GM18861 (cell line): ENCODE data around the gene TMEM223.
"Not testable (repeated sequence)": the region's sequence is repeated elsewhere in the genome, so short reads cannot be mapped to it uniquely, and the experiment has no call there.

Source experiments
- ATAC-seq: cut with Tn5 transposase; IDR thresholded peaks from one replicate; pipeline ENCODE4 v1.9.1; 2021; ENCODE audit not compliant: unreplicated experiment

TMEM223 gene

GRCh38 chr11:62791501-62792201 is at the start of gene TMEM223:
Gene TMEM223, minus strand, starts transcription at chr11:62792006. Its CDS starts 12 bp downstream, at chr11:62791994.
- peak; percentile 48 for ATAC-seq

GRCh38 chr11:62840721-62841360 is 49.0 kb upstream of the TMEM223 start:
- not testable (repeated sequence) for ATAC-seq

GRCh38 chr11:62839050-62839945 is 47.5 kb upstream of the TMEM223 start, which contains the start of gene WDR74:
Gene WDR74, minus strand, starts transcription at chr11:62839590. Its CDS starts 20 bp downstream, at chr11:62839570.
- peak; percentile 43 for ATAC-seq

- ATAC-seq = no peak
These were observed 43.5 kb upstream of the TMEM223 start for GRCh38 chr11:62835336-62835735.

GRCh38 chr11:62832336-62833234 is 40.8 kb upstream of the TMEM223 start, which contains the start of gene TEX54:
Gene TEX54, minus strand, starts transcription at chr11:62832841.
- no peak for ATAC-seq

GRCh38 chr11:62831520-62832335 is 39.9 kb upstream of the TMEM223 start, which contains the start of gene STX5:
Gene STX5, minus strand, starts transcription at chr11:62832051. Its CDS starts 808 bp downstream, at chr11:62831243.
- ATAC-seq = peak; percentile 67

- no peak for ATAC-seq
These were observed 39.2 kb upstream of the TMEM223 start for GRCh38 chr11:62830904-62831519.

- not testable (repeated sequence) for ATAC-seq
These were observed 36.3 kb upstream of the TMEM223 start for GRCh38 chr11:62828130-62828529.

- ATAC-seq = no peak
These were observed 31.9 kb upstream of the TMEM223 start for GRCh38 chr11:62823677-62824076.

GRCh38 chr11:62817129-62817528 is 25.3 kb upstream of the TMEM223 start:
- no peak for ATAC-seq

GRCh38 chr11:62816557-62816956 is 24.8 kb upstream of the TMEM223 start:
- no peak for ATAC-seq

- no peak for ATAC-seq
These were observed 19.9 kb upstream of the TMEM223 start for GRCh38 chr11:62811659-62812058.

GRCh38 chr11:62810748-62811147 is 18.9 kb upstream of the TMEM223 start:
- ATAC-seq = no peak

GRCh38 chr11:62806611-62807121 is 14.9 kb upstream of the TMEM223 start:
- ATAC-seq = no peak

- no peak for ATAC-seq
These were observed 14.2 kb upstream of the TMEM223 start for GRCh38 chr11:62805961-62806441.

- ATAC-seq = peak; percentile 84
These were observed 13.5 kb upstream of the TMEM223 start, which contains the start of gene NXF1 for GRCh38 chr11:62805076-62805892. Gene NXF1, minus strand, starts transcription at chr11:62805440. Its CDS starts 84 bp downstream, at chr11:62805356.

GRCh38 chr11:62804310-62805075 is 12.7 kb upstream of the TMEM223 start:
- ATAC-seq = no peak
